T-helper 2 cell (primary cell): ENCODE results near the gene CASP3.
A peak's percentile ranks its signal among the peaks of the same experiment; 100 is the strongest.
"Not testable (repeated sequence)": the region's sequence is repeated elsewhere in the genome, so short reads cannot be mapped to it uniquely, and the experiment has no call there.

ENCODE experiments used
- DNase-seq, 5 experiments: peaks; one replicate each; pipeline versions ENCODE4 v3.0.0 to v3.0.0-alpha.2; 2012 to 2022

Gene CASP3

DNA sequence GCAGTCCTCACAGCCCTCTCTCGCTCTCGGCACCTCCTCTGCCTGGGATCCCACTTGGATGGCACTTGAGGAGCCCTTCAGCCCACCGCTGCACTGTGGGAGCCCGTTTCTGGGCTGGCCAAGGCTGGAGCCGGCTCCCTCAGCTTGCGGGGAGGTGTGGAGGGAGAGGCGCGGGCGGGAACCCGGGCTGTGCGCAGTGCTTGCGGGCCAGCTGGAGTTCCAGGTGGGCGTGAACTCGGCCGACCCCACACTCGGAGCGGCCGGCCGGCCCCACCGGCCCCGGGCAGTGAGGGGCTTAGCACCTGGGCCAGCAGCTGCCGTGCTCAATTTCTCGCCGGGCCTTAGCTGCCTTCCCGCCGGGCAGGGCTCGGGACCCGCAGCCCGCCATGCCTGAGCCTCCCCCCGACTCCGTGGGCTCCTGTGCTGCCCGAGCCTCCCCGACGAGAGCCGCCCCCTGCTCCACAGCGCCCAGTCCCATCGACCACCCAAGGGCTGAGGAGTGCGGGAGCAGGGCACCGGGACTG is 57.4 kb downstream of the CASP3 start:
- not testable (repeated sequence) for DNase-seq

DNA sequence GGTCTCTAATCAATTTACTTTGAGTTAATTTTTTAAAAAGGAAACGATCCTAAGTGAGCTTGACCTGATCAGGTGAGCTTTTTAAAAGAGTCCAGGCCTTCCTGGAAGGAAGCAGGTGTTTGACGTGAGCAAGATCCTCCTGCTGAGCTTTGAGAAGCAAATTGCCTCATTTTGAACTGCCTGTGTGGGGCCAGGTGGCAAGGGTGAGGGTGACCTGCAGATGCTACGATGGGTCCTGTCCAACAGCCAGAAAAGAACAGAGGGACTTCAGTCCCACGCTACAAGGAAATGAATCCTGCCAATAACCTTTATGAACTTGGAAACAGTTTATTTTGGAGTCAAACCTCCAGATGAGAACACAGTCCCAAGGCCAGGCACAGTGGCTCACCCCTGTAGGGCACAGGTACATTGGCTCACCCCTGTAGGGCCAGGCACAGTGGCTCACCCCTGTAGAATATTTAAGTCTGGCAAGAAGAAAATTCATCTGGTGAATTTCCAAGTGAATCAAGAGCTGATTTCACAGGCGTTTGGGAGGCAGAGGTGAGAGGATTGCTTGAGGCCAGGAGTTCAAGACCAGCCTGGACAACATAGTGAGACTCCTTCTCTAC is 58.1 kb downstream of the CASP3 start:
- no peak for DNase-seq

DNA sequence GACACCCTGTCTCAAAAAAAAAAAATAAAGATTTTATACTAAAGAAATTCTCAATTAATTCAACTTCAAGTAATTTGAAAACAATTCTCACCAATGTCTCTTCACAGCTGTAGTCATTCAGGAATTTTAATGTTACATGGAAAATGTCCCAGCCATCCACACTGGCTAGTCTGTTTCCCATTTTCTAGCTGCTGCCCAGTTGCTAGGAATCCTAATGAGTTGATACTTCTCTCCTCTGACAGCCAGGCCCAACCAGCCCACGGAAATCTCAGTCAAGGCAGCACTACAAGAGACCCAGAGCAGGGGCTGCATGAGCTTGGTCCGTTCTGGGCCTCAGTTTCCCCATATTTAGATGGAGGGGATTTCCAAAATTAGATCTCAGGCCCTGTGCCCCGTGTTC is 59.1 kb downstream of the CASP3 start:
- DNase-seq: no peak

DNA sequence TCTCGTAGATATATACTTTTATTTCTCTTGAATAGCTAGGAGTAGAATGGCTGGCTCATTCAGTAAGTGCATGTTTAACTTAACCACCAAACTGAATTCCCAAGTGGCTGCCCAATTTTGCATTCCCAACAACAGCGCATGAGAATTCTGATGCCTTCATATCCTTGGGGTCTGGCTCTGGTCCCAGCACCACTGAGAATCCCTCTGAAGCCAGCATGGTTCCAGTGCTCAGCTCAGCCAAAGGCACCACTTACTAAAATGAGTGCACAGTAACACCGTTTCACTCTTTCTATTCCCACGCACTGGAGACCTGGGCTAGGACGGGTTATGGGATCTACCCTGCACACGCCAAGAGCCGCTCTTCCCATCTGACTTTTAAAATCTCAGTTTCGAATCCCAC is 60.4 kb downstream of the CASP3 start:
- no peak for DNase-seq

DNA sequence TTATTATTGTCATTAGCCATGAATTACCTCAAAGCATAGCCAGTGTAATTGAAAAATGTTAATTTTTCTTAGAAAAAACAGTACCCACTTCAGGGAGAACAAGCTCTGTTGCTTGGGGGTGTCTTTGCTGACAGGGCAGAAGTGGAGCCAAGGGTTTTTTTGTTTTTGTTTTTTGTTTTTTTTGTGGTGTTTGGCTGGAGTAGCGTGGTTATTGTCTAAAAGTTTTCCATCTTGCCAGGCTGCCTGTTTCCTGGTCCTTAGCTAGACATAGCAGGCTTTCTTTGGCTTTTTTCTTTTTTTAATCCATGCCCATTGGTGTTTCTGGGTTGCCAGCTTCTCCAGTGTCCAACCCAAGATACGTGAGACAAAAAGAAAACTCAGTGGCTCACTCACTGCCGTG is 61.5 kb downstream of the CASP3 start:
- no peak for DNase-seq

DNA sequence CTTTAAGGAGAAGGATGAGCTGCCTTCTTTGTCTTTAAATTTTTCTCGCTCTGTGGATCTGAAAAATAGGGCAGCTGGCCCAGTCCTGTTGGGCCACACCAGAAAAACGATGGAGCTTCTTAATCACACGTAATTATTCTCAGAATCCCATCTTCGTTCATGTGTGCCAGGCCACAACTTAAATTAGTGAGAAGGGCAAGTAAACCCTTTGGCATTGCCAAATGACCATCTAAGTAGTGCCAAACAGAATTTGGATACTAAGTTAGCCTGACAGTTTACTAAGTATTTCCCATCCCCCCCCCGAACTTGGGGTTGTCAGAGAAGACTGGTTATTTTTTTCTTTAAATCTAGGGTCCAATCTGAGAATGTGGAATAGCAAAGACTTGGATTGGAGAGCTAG is 62.0 kb downstream of the CASP3 start:
- DNase-seq: no peak

DNA sequence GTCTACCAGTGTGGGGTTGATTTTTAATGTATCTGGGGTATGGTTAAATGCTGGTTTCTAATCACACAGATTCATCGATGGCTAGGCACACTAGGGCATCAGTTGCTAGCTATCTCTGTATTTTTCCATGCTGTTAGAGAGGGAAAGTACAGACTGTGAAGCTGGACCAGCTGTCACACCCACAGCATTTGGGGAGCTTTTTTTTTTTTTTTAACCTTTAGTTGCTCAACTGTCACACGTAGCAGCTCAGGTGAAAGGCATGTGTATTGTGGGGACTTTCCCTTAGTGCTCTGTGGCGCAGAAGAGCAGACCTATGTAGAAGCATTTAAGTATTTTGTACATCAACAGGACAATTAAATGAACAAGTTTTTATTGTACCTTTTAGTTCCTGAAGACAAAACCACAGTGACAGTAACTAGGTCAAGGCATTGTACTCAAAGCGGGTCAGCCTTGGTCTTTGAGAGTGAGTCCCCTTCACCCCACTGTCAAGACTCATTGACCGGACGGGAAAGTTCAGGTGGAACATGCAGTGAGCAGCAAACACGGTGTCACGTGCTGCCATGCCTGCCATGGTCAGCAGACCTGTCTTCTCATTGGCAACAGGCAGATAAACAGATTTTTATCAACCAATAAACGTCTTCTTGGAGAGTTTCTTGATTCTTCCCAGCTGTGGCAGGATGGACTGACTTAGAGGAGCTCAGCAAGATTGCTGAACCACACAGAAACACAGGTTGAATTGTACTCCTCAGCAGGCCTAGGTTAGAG is 65.3 kb downstream of the CASP3 start:
- peak in 2 of 5 experiments; percentile 34 to 94 for DNase-seq
